Keratinocyte (primary cell): Measurements from ENCODE around the gene PDE11A.

ENCODE experiments used
- EZH2 ChIP-seq: IDR thresholded peaks from one replicate; pipeline ENCODE4 v1.6.1; 2012; ENCODE audit warnings: inconsistent platforms, mild to moderate bottlenecking, low read length, moderate library complexity
- TF ChIP-seq, protein P1 (sequence below), 3 experiments: IDR thresholded peaks in 1 of 3; conservative IDR thresholded peaks in 1 of 3; optimal IDR thresholded peaks in 1 of 3; 2 replicates in 2 of 3; 3 replicates in 1 of 3; pipeline versions ENCODE3 to v1.5.1; 2011; ENCODE audit warnings: low read length in 3 of 3, mild to moderate bottlenecking in 3 of 3, moderate library complexity in 2 of 3, control low read depth in 1 of 3, inconsistent platforms in 1 of 3; ENCODE audit not compliant: insufficient read depth in 2 of 3; ENCODE audit errors: extremely low read depth in 1 of 3

DNA sequence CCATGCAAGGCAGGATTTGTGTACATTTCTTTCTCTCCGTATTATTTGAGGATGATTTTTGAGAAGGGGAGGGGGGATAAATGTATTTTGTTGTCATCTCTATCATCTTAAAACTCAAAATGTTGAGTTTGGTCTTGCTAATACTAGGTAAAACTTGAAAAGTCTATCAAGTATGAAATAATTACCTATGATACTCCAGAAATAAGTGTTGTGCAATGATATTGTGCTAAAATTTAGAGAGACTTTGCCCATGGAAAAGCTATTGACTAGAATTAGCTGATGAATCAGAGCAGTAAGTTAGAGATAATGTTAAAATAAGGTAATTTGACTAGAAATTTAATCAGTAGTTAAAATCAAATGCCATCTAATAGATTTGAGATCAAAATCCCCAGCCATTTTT, 356.1 kb downstream of the PDE11A start:
- TF ChIP-seq, protein P1, sequence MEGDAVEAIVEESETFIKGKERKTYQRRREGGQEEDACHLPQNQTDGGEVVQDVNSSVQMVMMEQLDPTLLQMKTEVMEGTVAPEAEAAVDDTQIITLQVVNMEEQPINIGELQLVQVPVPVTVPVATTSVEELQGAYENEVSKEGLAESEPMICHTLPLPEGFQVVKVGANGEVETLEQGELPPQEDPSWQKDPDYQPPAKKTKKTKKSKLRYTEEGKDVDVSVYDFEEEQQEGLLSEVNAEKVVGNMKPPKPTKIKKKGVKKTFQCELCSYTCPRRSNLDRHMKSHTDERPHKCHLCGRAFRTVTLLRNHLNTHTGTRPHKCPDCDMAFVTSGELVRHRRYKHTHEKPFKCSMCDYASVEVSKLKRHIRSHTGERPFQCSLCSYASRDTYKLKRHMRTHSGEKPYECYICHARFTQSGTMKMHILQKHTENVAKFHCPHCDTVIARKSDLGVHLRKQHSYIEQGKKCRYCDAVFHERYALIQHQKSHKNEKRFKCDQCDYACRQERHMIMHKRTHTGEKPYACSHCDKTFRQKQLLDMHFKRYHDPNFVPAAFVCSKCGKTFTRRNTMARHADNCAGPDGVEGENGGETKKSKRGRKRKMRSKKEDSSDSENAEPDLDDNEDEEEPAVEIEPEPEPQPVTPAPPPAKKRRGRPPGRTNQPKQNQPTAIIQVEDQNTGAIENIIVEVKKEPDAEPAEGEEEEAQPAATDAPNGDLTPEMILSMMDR (optimal IDR thresholded peaks at IDR 0.05 in 1 of 3, IDR thresholded peaks at IDR 0.05 in 1 of 3, conservative IDR thresholded peaks at IDR 0.05 in 1 of 3; ENCODE audit: extremely low read depth in 1 of 3, insufficient read depth in 2 of 3, low read length in 3 of 3) = no peak
- TF ChIP-seq EZH2 = no peak
